ENCODE results near the gene CMC2.

The CMC2 gene

DNA sequence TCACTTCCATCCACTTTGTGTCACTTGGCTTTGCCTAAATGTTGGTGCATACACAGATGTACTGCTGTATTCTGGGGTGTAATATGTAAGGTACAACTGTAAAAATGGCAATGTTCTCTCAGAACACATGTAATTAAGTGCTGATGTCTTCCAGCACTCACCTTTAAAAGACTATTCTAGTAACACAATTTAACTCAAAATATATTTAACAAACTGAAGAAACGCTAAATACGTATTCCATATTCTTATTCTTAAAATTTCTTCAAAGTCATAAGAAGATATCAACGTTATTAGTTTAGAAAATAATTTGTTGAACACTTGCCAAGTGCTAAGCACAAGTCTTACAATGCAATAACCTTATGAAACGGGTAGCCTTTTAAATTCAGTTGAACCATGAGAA lies 3.6 kb downstream of the CMC2 start:
- no peak for DNase-seq (ENCODE audit: low read depth)

DNA sequence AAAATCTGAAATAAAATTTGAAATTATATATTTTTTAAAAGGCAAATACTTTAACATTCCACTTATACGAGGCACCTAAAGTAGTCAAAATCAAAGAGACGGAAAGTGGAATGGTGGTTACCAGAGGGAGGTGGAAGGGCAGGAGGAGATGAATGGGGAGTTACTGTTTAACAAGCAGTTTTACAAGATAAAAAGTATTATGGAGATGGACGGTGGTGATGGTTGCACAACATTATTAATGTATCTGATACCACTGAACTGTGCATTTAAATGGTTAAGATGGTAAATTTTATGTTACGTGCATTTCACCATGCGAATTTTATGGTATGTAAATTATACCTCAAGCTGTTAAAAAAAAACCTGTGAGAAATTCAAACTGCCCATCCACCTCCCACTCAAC lies 5.4 kb downstream of the CMC2 start:
- no peak for DNase-seq (ENCODE audit: low read depth)

DNA sequence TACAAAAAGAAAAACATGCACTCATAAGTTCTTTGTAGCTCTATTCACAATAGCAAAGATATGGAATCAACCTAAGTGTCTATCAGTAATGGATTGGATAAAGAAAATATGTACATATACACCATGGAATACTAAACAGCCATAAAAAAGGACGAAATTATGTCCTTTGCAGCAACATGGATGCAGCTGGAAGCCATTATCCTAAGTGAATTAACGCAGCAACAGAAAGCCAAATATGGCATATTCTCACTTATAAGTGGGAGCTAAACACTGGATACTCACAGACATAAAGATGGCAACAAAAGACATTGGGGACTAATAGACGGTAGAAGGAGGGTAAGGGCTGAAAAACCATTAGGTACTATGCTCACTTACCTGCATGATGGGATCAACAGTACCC lies 5.8 kb downstream of the CMC2 start:
- DNase-seq (ENCODE audit: low read depth) = no peak

DNA sequence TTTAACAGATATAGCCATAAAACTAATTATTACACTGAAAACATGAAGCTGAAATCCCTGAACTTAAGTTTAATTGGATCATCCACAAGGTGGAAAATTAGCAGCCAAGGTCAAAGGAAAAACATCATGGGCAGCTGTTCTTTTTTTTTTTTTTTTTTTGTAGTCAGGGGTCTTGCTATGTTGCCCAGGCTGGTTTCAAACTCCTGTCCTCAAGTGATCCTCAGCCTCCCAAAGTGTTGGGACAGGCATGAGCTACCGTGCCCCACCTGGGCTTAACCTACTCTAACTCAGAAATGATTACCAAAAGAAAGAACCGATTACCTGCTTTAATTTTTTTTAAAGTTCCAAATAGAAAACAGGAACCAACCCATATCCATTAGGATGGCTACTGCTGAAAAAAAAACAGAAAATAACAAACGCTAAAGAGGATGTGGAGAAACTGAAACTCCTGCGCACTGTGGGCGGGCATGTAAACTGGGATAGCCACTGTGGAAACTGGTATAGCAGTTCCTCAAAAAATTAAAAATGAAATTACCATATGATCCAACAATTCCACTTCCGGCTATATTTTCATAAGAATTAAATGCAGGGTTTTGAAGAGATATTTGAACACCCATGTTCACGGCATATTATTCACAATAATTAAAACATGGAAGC lies 8.6 kb downstream of the CMC2 start:
- no peak for DNase-seq (ENCODE audit: low read depth)

DNA sequence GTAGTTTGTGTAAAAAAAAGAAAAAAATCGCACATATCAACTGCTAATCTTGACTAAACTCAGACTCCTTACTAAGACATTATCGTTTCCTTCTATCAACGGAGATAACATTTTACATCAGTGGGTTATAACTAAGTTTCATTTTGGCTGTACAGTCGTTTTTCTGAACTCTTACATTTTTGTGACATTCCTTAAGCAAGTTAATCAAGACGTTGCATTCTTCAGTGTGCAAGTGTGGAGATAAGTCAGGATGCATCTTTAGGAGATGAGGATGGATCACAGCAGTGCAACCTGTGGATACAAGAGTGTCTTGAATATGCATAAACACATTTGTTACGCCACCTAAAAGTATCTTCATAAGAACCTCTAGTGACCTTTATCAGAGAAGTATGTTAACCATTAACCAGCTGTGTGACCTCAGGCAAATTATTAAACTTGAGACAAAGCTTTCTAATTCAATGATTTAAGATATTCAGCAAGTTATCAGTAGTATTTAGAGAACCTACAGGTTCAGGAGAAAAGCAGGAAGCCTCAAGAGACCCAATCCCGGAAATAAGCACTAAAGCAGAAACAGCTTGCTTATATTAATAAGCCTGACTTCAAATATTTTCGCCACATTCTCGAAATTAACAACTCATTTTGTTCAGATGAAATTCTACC lies 9.4 kb downstream of the CMC2 start:
- no peak for DNase-seq (ENCODE audit: low read depth)

DNA sequence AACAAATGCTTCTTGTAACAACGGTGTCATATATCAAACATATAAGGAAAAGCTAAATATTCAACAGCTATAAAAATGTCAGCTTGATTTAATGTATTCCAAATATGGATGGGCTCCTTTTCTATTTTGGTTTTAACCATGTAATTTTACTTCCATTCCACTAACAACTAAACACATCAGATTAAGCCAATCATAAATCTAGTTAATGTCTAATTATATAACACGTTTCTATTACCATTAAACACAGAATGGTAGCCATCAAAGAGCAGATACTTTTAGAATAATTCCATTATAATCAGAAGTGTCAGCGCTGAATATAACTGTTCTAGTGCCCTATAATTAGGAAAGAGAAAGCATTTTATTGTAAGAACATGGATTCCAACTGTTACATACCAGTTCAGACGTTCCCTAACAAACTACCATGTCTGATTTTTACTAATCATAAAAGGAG lies 10.0 kb downstream of the CMC2 start:
- DNase-seq (ENCODE audit: low read depth) = no peak

DNA sequence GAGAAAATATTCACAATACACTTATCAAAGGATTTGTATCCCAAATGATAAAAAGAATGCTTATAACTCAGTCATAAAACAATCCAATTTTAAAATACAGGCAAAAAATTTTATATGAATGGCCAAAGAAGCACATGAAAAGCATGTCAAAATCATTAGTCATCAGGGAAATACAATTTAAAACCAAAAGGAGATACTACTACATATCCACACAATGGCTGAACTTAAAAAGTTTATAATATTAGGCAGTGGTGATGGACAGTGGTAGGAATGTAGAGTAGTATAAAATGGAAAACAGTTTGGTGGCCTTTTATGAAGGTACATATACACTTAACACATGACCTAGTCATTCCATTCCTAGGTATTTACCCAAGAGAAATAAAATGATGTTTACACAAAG lies 12.2 kb downstream of the CMC2 start:
- DNase-seq (ENCODE audit: low read depth) = peak; percentile 65

DNA sequence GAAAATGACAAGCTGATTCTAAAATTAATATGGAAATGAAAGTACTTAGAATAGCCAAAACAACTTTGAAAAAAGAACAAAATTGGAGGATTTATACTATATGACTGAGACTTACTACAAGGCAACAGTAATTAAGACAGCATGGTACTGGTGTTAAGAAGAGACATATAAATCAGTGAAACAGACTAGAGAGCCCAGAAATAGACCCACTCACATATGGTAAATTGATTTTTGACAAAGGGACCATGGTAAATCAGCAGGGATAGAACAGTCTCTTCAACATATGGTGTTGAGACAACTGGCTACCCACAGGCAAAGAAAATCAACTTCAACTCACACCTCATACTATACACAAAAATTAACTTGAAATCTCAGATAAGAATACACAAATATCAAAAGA lies 12.9 kb downstream of the CMC2 start:
- no peak for DNase-seq (ENCODE audit: low read depth)

DNA sequence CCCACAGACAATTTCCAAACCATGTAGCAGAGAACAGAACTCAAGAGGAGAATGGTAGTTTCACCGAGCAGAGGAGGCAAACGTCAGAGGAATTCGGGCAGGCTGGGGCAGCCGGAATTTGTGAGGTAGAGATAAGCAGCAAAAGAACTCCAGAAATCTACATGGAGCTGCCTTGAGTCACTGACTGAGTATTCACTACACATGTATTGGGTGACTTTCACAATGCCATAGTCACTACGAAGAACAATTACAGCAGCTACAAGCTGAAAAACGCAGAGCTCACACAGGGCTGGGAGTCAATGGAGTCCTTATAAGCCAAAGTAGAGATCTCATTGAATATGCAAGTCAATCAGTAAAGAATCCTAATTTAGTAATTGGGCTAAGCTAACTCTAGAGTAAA lies 13.4 kb downstream of the CMC2 start:
- peak; percentile 93 for DNase-seq (ENCODE audit: low read depth)

DNA sequence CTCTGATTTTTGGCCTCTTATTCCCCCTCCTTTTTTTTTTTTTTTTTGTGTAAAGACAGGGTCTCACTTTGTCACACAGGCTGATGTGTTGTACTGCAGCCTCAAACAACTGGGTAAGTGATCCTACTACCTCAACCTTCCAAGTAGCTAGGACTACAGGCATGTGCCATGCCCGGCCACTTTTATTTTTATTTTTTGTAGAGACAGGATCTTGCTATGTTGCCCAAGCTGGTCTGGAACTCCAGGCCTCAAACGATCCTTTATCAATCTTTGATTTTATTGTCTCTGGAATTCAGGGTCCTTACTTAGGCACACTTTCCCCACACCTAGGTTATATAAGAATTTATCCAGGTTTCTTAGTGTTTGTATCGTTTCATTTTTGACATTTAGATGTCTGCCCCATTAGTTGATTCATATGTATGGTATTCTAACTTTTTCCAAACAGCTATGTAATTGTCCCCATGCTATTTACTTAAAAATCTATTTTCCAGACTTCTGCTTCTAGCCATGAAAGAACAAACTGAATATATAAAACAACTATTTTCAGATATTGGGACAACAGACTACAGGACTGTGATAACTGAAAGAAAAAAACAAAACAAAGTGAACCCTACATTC lies 13.9 kb downstream of the CMC2 start:
- DNase-seq (ENCODE audit: low read depth) = no peak

DNA sequence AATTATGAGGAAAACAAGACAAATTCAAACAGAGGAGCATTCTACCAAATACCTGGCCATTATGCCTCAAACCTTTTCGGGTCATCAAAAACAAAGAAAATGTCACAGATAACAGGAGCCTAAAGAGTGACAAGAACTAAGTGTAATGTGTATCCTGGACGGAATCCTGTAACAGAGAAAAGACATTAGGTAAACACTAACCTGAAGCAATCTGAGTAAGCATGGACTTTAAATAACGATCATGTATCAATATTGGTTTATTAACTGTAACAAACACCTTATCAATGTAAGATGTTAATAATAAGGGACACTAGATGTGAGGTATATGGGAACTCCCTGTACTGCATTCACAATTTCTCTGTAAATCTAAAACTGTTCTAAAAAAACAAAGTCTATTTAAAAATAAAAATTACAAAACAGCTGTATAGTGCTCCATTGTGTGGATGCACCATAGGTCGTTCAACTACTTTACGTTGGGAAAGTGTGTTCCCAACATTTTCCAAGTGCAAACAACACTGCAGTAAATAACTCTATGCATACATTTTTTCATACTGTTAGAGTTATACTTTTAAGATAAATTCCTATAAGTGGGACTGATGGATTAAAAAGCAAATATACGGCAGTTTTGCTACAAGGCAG lies 14.8 kb downstream of the CMC2 start:
- no peak for DNase-seq (ENCODE audit: low read depth)

DNA sequence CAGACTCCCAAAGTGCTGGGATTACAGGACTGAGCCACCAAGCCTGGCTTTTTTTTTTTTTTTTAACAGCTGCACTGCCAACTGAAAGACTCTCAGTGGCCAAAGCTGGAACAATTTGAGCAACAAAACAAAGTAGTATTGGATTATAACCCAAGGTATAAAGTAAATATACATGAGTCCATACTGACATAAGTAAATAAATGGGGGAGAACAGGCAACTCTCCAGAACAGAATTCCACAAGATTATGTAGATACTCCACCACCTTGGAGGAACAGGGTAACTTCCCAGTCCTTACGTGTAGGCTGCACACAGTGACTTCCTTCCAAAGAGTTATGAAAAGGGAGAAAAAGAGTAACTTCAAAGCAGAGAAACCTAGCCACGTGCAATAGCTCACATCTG lies 15.7 kb downstream of the CMC2 start:
- no peak for DNase-seq (ENCODE audit: low read depth)

DNA sequence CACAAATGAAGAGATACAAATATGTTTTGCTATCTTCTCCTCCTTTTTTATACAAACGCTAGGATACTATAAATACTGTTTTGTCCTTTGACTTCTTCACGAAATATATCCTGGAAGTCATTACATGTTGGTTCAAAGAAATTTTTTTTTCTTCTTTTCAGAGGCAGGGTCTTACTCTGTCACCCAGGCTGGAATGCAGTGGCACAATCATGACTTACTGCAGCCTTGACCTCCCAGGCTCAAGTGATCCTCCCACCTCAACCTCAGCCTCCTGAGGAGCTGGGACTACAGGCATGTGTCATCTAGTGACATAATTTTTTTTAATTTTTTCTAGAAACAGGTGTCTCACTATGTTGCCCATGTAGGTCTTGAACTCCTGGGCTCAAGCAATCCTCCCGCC lies 16.1 kb downstream of the CMC2 start:
- peak; percentile 25 for DNase-seq (ENCODE audit: low read depth)

DNA sequence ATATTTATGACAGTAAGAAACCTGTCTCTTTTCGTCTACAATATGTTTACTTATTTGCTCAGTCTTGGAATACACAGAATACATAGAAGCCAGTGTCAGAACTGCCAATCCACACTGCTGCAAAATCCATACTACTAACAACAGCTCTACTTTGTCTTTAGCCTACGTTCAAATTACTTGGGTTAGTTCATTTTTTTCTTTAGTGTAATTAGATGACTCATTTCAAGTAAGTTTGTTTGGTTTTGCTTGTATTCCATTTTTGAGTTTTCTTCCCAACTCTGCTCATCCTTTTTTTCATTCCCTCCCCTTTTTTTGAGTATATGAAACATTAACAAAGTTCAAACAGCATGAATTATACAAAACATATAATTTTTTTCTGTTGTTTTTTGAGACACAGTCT lies 16.9 kb downstream of the CMC2 start:
- DNase-seq (ENCODE audit: low read depth) = peak; percentile 38

DNA sequence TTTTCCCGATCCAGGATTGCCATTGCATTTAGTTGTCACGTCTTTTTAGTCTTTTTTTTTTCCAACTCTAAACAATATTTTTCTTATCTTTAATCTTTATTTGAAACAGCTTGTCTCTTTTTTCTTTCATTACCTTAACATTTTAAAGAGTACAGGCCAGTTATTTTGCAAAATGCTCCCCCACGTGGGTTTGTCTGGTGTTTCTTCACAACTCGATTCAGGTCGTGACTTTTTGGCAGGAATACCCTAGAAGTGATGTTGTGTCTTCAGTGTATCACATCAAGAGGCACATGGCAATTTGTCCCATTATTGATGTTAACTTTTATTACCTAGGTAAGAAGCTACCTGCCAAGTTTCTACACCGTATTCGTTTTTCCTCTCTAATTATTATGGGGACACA lies 17.9 kb downstream of the CMC2 start:
- DNase-seq (ENCODE audit: low read depth) = no peak

DNA sequence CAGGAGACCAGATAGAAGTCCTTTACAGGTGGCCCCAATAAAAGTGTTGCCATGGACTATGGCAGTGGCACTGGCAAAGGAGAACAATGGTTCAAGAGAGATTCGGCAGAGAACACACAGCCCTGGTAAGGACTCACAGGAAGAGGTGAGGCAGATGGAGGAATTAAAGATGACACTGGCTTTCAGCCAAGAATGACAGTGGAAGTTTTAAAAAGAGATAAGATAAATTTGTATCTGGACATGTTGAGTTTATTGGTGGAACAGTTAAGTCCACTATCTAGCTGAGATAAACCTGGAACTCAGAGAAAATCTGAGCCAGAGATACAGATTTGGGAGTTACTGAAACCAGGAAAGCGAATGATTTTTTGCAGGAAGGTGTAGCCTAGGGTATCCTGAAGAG lies 20.1 kb downstream of the CMC2 start:
- no peak for DNase-seq (ENCODE audit: low read depth)

DNA sequence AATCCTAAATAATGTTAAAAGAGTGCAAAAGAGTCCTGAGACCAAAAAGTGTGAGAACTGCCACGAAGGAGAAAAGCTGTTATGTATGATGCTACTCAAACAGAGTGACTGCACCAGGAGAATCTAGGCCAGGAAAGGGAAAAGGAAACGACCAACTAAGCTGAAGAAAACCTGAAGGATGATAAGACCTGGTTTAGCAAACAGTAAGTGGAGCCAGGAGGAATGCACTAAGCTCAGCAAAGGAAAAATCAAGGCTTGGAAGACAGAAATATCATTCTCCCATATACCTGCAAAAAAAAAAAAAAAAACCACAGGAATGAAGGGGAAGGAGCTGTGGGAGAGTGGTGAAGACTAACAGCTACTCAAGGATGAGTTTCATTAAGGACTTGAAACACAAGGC lies 21.1 kb downstream of the CMC2 start:
- no peak for DNase-seq (ENCODE audit: low read depth)

DNA sequence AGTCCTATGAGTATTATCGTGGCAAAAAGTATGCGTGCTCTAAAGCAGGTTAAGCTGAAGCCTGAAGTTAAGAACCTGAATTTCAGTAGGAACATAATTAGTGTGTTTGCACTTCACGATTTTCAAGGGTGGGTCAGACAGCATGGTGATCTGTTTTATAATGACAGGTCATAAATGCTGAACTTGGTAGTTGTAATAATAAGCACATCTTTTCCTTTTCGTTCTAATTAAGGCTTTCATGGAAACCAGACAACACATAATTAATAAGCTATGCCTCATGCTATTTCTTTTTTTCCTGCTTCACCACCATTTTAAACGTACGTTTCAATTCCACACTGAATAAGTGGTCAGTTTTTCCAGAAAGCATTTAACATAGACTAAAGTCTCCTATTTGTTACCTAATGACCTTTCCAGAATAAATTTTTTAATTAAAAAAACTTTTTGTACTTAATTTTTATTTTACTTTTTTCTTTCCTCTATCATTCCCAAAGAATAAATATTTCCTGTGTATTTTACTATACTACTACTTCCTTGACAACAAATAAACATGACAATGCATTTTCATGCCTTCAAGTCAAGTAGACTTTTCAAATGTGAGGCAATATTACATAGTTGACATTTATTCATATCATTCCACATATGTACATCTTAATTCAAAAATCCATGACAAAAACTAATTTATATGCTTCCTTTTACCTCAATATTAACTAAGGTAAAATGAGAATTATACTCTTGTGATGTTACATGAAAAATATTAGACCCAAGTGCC lies 22.4 kb downstream of the CMC2 start:
- no peak for DNase-seq (ENCODE audit: low read depth)

DNA sequence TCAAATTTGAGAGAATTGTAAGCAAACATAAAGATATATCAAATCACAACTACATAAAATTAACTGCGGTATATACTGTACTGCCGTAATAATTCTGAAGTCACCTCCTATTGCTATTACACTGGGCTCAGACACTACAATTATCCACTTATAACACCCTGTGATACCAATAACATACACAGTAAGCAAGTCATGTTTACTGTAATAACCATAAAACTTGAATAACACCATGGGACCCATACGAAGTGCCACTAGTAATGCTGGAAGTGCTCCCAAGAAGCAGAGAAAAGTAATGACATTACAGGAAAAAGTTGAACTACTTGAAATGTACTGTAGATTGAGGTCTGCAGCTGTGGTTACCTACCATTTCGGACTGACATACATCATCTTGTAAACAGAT lies 24.0 kb downstream of the CMC2 start:
- DNase-seq (ENCODE audit: low read depth) = no peak

DNA sequence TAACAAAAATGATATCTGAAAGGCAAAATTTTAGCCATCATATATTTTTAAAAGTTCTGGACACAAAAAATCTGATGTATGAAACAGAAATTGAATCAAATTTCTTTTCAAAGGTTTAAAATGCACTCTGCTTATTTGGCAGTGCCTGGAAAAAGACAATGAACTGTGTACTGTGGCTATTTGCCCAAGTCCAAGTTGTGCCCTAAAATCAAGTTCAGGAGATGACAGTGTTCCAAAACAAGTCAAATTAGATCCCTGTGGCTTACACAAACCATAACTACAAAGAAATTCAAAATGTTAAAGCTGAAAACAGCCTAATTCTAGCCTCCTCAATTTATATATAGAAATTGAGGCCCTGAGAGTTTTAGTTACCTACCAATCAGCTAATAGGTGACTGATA lies 25.6 kb downstream of the CMC2 start:
- DNase-seq (ENCODE audit: low read depth) = no peak

DNA sequence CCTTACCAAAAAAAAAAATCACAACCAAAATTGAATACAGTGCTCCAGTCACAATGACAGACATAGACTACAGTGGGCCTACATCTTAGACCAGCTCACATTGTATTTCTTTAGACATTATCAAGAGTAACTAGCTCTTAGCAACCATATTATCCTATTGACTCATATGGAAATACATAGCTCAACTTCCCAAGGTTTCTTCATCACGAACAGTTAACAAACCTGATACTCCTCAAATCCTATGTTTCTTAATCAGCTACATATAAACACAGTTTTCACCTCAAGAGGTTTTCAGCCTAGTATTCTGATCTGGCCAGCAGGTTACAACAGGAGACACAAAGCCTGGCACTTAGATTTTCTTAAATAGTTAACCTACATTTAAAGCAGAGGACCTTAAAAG lies 29.7 kb downstream of the CMC2 start:
- DNase-seq (ENCODE audit: low read depth) = peak; percentile 37

DNA sequence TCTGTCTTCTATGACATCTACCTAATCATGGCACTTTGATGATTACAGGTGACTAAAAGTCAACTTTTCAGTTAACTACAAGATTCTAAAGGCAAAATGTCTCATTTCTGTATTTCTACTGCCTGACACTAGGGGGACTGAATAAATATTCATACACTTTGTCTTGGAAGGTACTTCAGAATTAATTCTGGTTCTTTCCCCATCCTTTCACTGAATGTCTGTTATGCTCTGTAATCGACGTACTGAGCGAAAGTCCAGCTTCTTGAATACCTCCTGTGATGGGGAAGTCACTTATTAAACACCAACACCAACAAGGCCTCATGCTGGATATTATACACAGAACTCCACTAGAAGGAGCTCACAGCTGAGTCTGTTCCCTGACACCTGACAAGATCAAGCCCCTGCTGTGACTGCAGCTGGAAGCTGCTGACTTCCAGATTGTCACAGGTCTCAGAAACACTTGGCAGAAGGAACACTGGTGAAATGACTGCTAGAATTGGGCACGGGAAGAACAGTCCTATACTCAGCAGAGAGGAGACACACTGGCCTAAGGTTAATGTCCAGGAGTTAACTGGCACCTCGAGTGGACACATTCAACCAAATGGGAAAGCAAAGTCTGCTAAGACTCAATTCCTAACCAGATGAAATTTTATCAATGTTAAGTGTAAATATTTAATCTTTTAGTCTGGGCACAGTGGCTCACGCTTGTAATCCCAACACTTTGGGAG lies 31.9 kb downstream of the CMC2 start:
- peak; percentile 44 for DNase-seq (ENCODE audit: low read depth)
